Testis (tissue), 3 donors: Measurements from ENCODE around the gene PIEZO2. TPM values are rescaled to one million over a fixed set of nuclear protein-coding genes. Genes with fewer than 3 reads are reported as not detected.
"Not testable (repeated sequence)": the region's sequence is repeated elsewhere in the genome, so short reads cannot be mapped to it uniquely, and the experiment has no call there.

Source experiments
- DNase-seq: peaks from one replicate; pipeline ENCODE4 v3.0.0-alpha.2; 2019
- H3K27ac ChIP-seq, 2 donors: fragments of 200-600 bp; sonication (generic); one replicate each; pipeline ENCODE4 v1.5.1; 2019
- H3K27me3 ChIP-seq: fragments of 200-600 bp; sonication (generic); one replicate; pipeline ENCODE4 v1.5.1; 2019
- H3K36me3 ChIP-seq: fragments of 200-600 bp; sonication (generic); one replicate; pipeline ENCODE4 v1.5.1; 2017; ENCODE audit warnings: low read depth; ENCODE audit errors: missing control alignments
- H3K4me1 ChIP-seq: fragments of 200-600 bp; sonication (generic); one replicate; pipeline ENCODE4 v1.5.1; 2019
- H3K4me3 ChIP-seq, 2 donors: fragments of 200-600 bp; sonication (generic); one replicate each; pipeline ENCODE4 v1.5.1; 2017 to 2019
- H3K9me3 ChIP-seq: fragments of 200-600 bp; sonication (generic); one replicate; pipeline ENCODE4 v1.5.1; 2017
- CTCF ChIP-seq, 3 experiments: fragments of 450-650 bp in 2 of 3; fragments of 200-600 bp in 1 of 3; sonication (generic) in 1 of 3; IDR thresholded peaks; one replicate each; pipeline ENCODE4 v1.5.1; 2016 to 2019; ENCODE audit warnings: antibody characterized with exemption in 3 of 3, mild to moderate bottlenecking in 2 of 3, moderate library complexity in 1 of 3
- POLR2A ChIP-seq: fragments of 450-650 bp; IDR thresholded peaks from one replicate; pipeline ENCODE4 v1.6.1; 2017; ENCODE audit warnings: antibody characterized with exemption, mild to moderate bottlenecking, moderate library complexity
- WGBS, 2 donors: methylation state at CpG; one replicate each; pipeline ENCODE4 v1.1.5; 2018; 5-methylcytosine and 5-hydroxymethylcytosine counted together
- intact Hi-C: fragments of 100-400 bp; cut with DNase I; formaldehyde crosslinking; loops from one replicate; pipeline ENCODE4 v1.15.1; 2023; ENCODE audit warnings: low total_unique reads
- polyA plus RNA-seq: library from polyadenylated mRNA; stranded (reverse); fragments of 350-450 nt; fragmentation: Illumina TruSeq; extraction: RNeasy Lipid Tissue Mini Kit (QIAGEN cat#74804); gene quantifications from one replicate; pipeline ENCODE4 v1.2.3, GENCODE V29; 2014; ENCODE audit warnings: low read depth, low replicate concordance; ENCODE audit not compliant: insufficient read depth
- total RNA-seq, 2 donors: library from RNA; depleted of rRNA; stranded (reverse); fragments of >200 nt; gene quantifications; one replicate each; pipeline ENCODE4 v1.2.3, GENCODE V29; 2016

Gene PIEZO2
- total and polyA plus RNA-seq, 3 donors from 2014 or later: 2.3 to 3.5 (median 3.0) TPM

- WGBS, 2 donors: 76 to 85% methylated on average over 9 of the region's 9 CpGs
- Histone ChIP-seq H3K4me1 (no peaks in the 10 kb centered on the region), H3K4me3 (no peak overlapping the region), H3K36me3 (no peaks in the 10 kb centered on the region), H3K27me3 (no peaks in the 10 kb centered on the region), H3K27ac (no peak overlapping the region), H3K9me3 (no peaks in the 10 kb centered on the region)
- intact Hi-C loops: no loop called here
- TF ChIP-seq CTCF (IDR thresholded peaks at IDR 0.05) (no peak), POLR2A (no peak)
- DNase-seq: no peak
These were observed 213.0 kb downstream of the PIEZO2 start for GRCh38 chr18:10936176-10937053.

GRCh38 chr18:10935588-10935987 lies 213.8 kb downstream of the PIEZO2 start:
- Histone ChIP-seq H3K9me3 (no peaks in the 10 kb centered on the region), H3K27ac (no peak overlapping the region), H3K27me3 (no peaks in the 10 kb centered on the region), H3K36me3 (no peaks in the 10 kb centered on the region), H3K4me1 (no peaks in the 10 kb centered on the region), H3K4me3 (no peak overlapping the region)
- no peak for TF ChIP-seq CTCF (IDR thresholded peaks at IDR 0.05)
- TF ChIP-seq POLR2A: no peak
- no peak for DNase-seq
- intact Hi-C loops: no loop called here
- WGBS, 2 donors: 85 to 92% methylated on average over 7 of the region's 7 CpGs

- H3K4me1 ChIP-seq, H3K4me3 ChIP-seq, H3K36me3 ChIP-seq, H3K27ac ChIP-seq, DNase-seq, H3K27me3 ChIP-seq, H3K9me3 ChIP-seq, intact Hi-C loops: not testable (repeated sequence)
- 74 to 86% methylated on average over 3 of the region's 3 CpGs for WGBS, 2 donors
These were observed 215.7 kb downstream of the PIEZO2 start for GRCh38 chr18:10933648-10934047.

- H3K4me1 ChIP-seq: peaks cover 5% of the 10 kb centered on the region
- DNase-seq: no peak
- WGBS, 2 donors: 67 to 78% methylated on average over 1 to 2 of the region's 2 CpGs
- H3K36me3 ChIP-seq: no peaks in the 10 kb centered on the region
- TF ChIP-seq CTCF (IDR thresholded peaks at IDR 0.05) (no peak), POLR2A (no peak)
- no peaks in the 10 kb centered on the region for H3K9me3 ChIP-seq
- no peak overlapping the region for H3K4me3 ChIP-seq
- no peak overlapping the region for H3K27ac ChIP-seq
- no peaks in the 10 kb centered on the region for H3K27me3 ChIP-seq
- intact Hi-C loops: no loop called here
These were observed 219.3 kb downstream of the PIEZO2 start for GRCh38 chr18:10930076-10930475.

- H3K4me1 ChIP-seq: peaks cover 5% of the 10 kb centered on the region
- 77 to 82% methylated on average over 7 of the region's 7 CpGs for WGBS, 2 donors
- intact Hi-C loops: no loop called here
- DNase-seq: no peak
- H3K27me3 ChIP-seq: no peaks in the 10 kb centered on the region
- H3K4me3 ChIP-seq: no peak overlapping the region
- TF ChIP-seq CTCF (IDR thresholded peaks at IDR 0.05) (no peak), POLR2A (no peak)
- no peaks in the 10 kb centered on the region for H3K9me3 ChIP-seq
- no peak overlapping the region for H3K27ac ChIP-seq
- no peaks in the 10 kb centered on the region for H3K36me3 ChIP-seq
These were observed 220.5 kb downstream of the PIEZO2 start for GRCh38 chr18:10928772-10929373.
